ENCODE results near the gene OCA2.

The OCA2 gene

DNA sequence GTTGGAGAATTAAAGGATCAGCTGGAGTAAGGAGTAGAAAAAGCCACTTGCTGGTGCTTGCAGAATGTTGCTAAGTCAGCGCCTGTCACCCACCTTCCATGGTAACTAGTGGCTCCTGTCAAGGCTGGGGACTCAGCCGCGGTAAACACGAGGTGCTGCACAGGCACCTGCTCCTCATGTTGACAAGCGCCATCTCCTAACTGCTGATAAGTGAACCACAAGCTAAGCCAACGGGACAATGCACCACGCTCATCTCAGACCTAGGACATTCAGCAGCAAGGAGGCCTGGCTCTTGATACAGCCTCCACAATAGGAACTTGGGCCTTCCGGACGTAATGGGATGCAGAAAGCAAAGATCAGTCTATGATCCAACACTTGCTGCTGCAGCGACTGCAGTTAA, 264.4 kb downstream of the OCA2 start:
- Histone ChIP-seq H3K9me3 (ENCODE audit: severe bottlenecking) (no peaks in the 10 kb centered on the region), H3K36me3 (no peaks in the 10 kb centered on the region), H3K27me3 (ENCODE audit: insufficient read depth, low read depth, severe bottlenecking) (no peaks in the 10 kb centered on the region), H3K4me3 (ENCODE audit: low read depth, low read length) (no peak overlapping the region), H3K27ac (no peak overlapping the region)
- no peak for DNase-seq
- TF ChIP-seq, protein P1, sequence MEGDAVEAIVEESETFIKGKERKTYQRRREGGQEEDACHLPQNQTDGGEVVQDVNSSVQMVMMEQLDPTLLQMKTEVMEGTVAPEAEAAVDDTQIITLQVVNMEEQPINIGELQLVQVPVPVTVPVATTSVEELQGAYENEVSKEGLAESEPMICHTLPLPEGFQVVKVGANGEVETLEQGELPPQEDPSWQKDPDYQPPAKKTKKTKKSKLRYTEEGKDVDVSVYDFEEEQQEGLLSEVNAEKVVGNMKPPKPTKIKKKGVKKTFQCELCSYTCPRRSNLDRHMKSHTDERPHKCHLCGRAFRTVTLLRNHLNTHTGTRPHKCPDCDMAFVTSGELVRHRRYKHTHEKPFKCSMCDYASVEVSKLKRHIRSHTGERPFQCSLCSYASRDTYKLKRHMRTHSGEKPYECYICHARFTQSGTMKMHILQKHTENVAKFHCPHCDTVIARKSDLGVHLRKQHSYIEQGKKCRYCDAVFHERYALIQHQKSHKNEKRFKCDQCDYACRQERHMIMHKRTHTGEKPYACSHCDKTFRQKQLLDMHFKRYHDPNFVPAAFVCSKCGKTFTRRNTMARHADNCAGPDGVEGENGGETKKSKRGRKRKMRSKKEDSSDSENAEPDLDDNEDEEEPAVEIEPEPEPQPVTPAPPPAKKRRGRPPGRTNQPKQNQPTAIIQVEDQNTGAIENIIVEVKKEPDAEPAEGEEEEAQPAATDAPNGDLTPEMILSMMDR (IDR thresholded peaks at IDR 0.05; ENCODE audit: low read depth, low read length): no peak

DNA sequence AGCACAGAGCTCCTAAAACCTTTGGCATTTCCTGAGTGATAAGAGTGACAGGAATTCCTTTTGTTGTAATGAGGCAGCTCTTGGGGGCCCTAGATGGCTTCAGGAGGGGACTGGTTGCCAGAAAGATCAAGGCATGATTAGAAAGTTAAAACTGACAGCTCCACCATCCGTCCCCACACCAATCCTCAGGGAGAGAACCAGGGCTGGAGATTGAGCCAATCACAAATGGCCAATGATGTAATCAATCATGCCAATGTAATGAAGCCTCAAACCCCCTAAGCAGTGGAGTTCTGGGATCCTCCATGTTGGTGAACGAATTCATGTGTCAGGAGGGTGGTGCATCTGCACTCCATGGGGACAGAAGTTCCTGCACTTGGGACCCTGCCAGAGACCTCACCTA, 265.1 kb downstream of the OCA2 start:
- Histone ChIP-seq H3K27me3 (ENCODE audit: insufficient read depth, low read depth, severe bottlenecking) (no peaks in the 10 kb centered on the region), H3K27ac (no peak overlapping the region), H3K4me3 (ENCODE audit: low read depth, low read length) (no peak overlapping the region), H3K9me3 (ENCODE audit: severe bottlenecking) (no peaks in the 10 kb centered on the region), H3K36me3 (no peaks in the 10 kb centered on the region)
- TF ChIP-seq, protein P1 (IDR thresholded peaks at IDR 0.05; ENCODE audit: low read depth, low read length): no peak
- DNase-seq: no peak

DNA sequence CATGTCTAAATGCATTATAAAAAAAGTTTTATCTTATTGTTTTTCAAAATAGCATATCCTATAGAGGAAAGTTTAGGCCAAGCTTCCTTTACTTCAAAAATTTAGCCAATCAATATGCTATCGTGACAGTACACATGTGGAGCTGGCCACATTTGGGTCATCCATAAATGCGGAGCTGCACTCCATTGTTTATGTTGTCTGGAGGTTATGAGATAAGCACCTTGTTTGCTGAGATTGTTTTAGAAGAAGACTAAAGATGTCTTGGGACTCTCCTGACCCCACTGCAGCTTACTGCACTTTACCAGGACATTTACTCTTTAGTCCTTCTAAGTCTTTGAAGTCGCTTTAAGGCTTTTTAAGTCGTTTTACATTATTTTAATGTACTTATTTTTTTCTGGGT, 265.9 kb downstream of the OCA2 start:
- H3K27ac ChIP-seq: no peak overlapping the region
- no peaks in the 10 kb centered on the region for H3K36me3 ChIP-seq
- H3K27me3 ChIP-seq (ENCODE audit: insufficient read depth, low read depth, severe bottlenecking): no peaks in the 10 kb centered on the region
- H3K4me3 ChIP-seq (ENCODE audit: low read depth, low read length): no peak overlapping the region
- TF ChIP-seq, protein P1 (IDR thresholded peaks at IDR 0.05; ENCODE audit: low read depth, low read length): no peak
- no peaks in the 10 kb centered on the region for H3K9me3 ChIP-seq (ENCODE audit: severe bottlenecking)
- no peak for DNase-seq

DNA sequence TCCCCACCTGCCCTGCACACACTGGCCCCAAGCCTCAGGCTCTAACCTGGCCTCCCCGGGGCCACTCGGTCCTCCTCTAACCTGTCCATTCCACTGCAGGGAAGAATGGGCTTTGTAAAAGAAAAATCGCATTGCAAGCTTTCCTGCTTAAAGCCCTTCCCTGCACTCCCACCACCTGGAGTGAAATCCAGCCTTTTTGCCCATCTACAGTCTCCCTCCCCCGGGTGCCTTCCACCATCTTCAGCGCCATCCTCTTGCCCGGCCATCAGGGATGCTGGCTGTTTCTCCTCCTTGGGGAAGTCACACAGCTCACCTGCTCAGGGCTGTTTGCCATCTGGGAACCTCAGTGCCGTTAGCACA, 266.9 kb downstream of the OCA2 start:
- DNase-seq: no peak
- Histone ChIP-seq H3K4me3 (ENCODE audit: low read depth, low read length) (no peak overlapping the region), H3K36me3 (no peaks in the 10 kb centered on the region), H3K27me3 (ENCODE audit: insufficient read depth, low read depth, severe bottlenecking) (no peaks in the 10 kb centered on the region), H3K27ac (no peak overlapping the region), H3K9me3 (ENCODE audit: severe bottlenecking) (no peaks in the 10 kb centered on the region)
- TF ChIP-seq, protein P1 (IDR thresholded peaks at IDR 0.05; ENCODE audit: low read depth, low read length): no peak

DNA sequence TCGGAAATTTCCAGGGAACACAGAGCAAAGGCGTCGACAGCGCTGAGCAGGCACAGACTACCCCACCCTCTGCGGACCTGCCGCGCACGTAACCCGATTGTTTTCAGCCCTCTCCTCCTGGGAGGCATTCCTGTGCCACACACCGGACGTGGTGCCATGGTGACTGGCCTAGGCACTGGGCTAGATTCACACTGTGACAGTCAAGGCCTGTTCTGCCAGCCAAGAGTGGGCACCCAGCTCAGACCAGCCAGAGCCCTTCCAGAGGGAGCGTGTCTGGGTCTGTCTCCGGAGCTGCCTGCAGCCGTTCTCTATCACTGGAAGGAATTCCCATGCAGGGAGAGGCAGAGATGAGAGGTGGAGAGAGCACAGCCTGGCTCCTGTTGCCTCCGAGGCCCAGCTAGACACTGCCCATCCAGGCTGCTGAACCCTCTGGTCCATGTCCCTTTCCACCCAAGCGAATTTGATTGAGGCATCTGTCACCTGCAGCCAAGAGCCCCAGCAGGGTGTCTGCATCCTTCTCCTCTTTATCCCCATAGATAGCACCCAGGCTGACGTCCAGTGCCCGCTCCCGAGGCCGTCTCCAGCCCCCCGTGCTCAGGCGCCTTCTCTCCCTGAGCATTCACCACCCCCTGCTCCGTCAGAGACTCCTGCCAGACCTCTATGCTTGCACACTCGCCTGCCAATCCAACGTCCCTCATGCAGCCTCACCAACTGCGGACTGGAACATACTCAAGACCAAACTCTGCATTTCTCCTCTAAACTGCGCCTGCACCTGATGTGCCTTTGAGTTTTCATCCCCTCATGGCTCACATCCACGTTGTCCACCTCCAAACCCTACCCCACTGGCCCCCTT, 267.5 kb downstream of the OCA2 start:
- no peaks in the 10 kb centered on the region for H3K27me3 ChIP-seq (ENCODE audit: insufficient read depth, low read depth, severe bottlenecking)
- H3K4me3 ChIP-seq (ENCODE audit: low read depth, low read length): no peak overlapping the region
- H3K36me3 ChIP-seq: no peaks in the 10 kb centered on the region
- no peaks in the 10 kb centered on the region for H3K9me3 ChIP-seq (ENCODE audit: severe bottlenecking)
- no peak overlapping the region for H3K27ac ChIP-seq
- DNase-seq: no peak
- TF ChIP-seq, protein P1 (IDR thresholded peaks at IDR 0.05; ENCODE audit: low read depth, low read length): no peak

DNA sequence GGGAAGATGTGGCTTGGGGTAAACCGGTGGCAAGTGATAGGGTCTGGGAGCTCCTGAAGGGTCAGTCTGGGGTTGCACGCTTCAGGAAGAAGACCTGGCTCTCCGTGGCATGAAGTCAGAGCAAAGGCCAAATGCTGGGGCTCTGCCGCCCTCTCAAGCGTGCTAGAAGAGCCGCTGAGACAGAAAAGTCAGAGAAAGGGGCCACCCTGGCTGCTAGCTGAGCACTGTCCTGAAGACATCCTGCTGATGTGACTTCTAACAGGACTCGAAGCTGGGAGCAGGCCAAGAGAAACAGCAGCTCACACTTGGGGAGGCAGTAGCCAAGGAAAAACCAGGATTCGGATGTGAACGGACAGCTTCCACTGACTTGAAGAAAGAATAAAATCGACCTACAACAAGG, 270.4 kb downstream of the OCA2 start:
- DNase-seq: no peak
- Histone ChIP-seq H3K9me3 (ENCODE audit: severe bottlenecking) (no peaks in the 10 kb centered on the region), H3K4me3 (ENCODE audit: low read depth, low read length) (no peak overlapping the region)

More for the DNA sequence above, 270.4 kb downstream of the OCA2 start:
- no peak overlapping the region for H3K27ac ChIP-seq
- no peaks in the 10 kb centered on the region for H3K36me3 ChIP-seq
- H3K27me3 ChIP-seq (ENCODE audit: insufficient read depth, low read depth, severe bottlenecking): no peaks in the 10 kb centered on the region
- TF ChIP-seq, protein P1 (IDR thresholded peaks at IDR 0.05; ENCODE audit: low read depth, low read length): no peak
